A204.1 (cell line): ENCODE results near the gene EIF3D.

ENCODE experiments used
- FAIRE-seq: peaks from 2 replicates; lab custom pipeline; 2012; peaks lifted over from hg19 to GRCh38; lab: Jason Lieb, UNC

The EIF3D gene

GRCh38 chr22:36465232-36466021 is 63.5 kb downstream of the EIF3D start:
- no peak for FAIRE-seq

GRCh38 chr22:36464715-36465231 is 64.2 kb downstream of the EIF3D start:
- FAIRE-seq = no peak

GRCh38 chr22:36463783-36464184 is 65.2 kb downstream of the EIF3D start:
- FAIRE-seq = no peak

- FAIRE-seq = no peak
These were observed 67.0 kb downstream of the EIF3D start for GRCh38 chr22:36461665-36462649.
